Parathyroid adenoma (tissue), 2 donors: ENCODE measurements around the gene PRRC2B.
A peak's percentile ranks its signal among the peaks of the same experiment; 100 is the strongest.

Source experiments
- H2AFZ ChIP-seq: fragments of 300-600 bp; sonication (generic); one replicate; pipeline ENCODE4 v1.7.0; 2017; ENCODE audit warnings: antibody characterized with exemption, mild to moderate bottlenecking
- H3K27ac ChIP-seq: fragments of 300-600 bp; sonication (generic); one replicate; pipeline ENCODE4 v1.7.0; 2017
- H3K27me3 ChIP-seq: fragments of 300-600 bp; sonication (generic); one replicate; pipeline ENCODE4 v1.7.0; 2017; ENCODE audit warnings: low read length; ENCODE audit not compliant: control insufficient read depth, insufficient read depth
- H3K36me3 ChIP-seq: fragments of 300-600 bp; sonication (generic); one replicate; pipeline ENCODE4 v1.7.0; 2017; ENCODE audit warnings: low read length; ENCODE audit not compliant: control insufficient read depth, insufficient read depth
- H3K4me1 ChIP-seq: fragments of 300-600 bp; sonication (generic); one replicate; pipeline ENCODE4 v1.7.0; 2017; ENCODE audit warnings: control low read depth
- H3K4me2 ChIP-seq: fragments of 300-600 bp; sonication (generic); one replicate; pipeline ENCODE4 v1.7.0; 2017; ENCODE audit warnings: low read length
- H3K4me3 ChIP-seq: fragments of 300-600 bp; sonication (generic); one replicate; pipeline ENCODE4 v1.7.0; 2017; ENCODE audit warnings: low read depth, low read length
- H3K79me2 ChIP-seq: fragments of 300-600 bp; sonication (generic); one replicate; pipeline ENCODE4 v1.7.0; 2017; ENCODE audit warnings: control low read depth
- H3K9ac ChIP-seq: fragments of 300-600 bp; sonication (generic); one replicate; pipeline ENCODE4 v1.7.0; 2017; ENCODE audit warnings: mild to moderate bottlenecking
- H3K9me3 ChIP-seq: fragments of 300-600 bp; sonication (generic); one replicate; pipeline ENCODE4 v1.7.0; 2017; ENCODE audit warnings: low read length; ENCODE audit not compliant: control insufficient read depth
- CTCF ChIP-seq: fragments of 300-600 bp; sonication (generic); IDR thresholded peaks from one replicate; pipeline ENCODE4 v1.7.0; 2017; ENCODE audit warnings: antibody characterized with exemption, mild to moderate bottlenecking
- donor health status: primary hyperparathyroidism.

The PRRC2B gene

DNA sequence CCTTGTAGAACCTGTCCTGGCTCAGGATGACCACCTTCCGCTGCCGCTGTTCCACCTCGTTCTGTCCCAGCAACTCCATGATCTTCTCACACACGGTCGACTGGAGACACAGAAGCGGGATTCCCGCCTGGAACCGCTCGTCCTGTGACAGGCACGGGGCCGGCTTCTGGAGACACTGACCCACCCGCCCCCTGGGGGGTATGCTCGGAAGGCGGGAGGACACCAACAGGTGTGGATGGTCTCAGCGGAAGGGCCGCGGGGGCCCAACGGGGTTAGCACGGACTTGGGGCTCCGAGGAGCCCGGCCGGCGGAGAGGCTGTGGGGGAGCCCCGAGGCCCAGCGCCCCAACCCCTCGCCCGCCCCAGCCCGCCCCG, 136.6 kb downstream of the PRRC2B start:
- no peaks in the 10 kb centered on the region for H3K27me3 ChIP-seq
- TF ChIP-seq CTCF: no peak
- no peaks in the 10 kb centered on the region for H3K79me2 ChIP-seq
- peak overlapping the region; percentile 16 for H2AFZ ChIP-seq
- no peak overlapping the region for H3K9ac ChIP-seq
- H3K36me3 ChIP-seq: no peaks in the 10 kb centered on the region
- no peak overlapping the region for H3K27ac ChIP-seq
- H3K4me3 ChIP-seq: peak overlapping the region; percentile 70
- H3K4me2 ChIP-seq: peak overlapping the region; percentile 91
- H3K9me3 ChIP-seq: no peaks in the 10 kb centered on the region
- no peaks in the 10 kb centered on the region for H3K4me1 ChIP-seq

DNA sequence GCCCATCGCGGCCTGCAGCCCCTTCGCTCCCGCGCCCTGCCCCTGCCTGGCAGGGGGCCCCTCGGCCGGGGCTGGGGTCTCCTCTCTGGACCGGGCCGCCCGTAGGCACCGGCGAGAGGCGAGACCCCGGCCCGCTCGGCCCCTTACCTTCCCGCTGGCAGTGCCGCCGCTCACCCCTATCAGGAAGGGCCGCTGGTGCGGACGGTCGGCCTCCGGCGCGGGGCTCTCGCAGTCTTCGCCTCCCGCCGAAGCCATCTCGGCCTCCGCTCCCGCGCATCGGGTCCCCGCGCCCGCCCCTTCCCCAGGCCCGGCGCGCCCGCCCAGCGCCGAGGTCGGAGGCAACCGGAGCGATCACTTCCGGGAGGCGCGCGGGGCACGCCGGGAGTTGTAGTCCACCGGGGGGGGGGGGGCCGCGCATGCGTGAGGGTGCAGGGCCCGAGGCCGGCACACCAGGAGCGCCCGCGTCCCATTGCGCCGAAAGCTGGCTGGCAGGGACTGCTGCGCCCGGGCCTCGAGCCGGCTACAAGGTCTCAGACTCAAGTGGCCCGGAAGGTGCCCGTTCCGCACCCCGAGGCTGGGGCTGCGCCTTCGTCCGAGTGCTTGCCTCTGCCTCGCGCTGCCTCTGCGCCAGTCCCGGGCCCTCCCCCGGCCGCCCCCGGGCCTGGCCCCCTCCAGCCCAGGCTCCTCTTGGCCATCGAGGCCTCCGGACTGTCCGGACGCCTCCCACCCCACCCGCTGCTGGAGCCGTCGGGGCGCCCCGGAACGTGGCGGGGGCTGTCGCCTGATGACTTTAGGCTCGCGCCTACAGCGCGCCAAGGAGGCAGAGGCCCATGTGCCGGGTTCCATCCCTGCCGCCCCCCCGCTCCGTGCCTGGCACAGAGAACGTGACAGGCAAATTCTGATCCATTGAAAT, 137.3 kb downstream of the PRRC2B start, which contains the start of gene UCK1:
UCK1 (minus strand) TSS at position 344 of the 913 bp plus-strand sequence; CDS start at position 255, 89 bp downstream.
- Histone ChIP-seq H2AFZ (peak within 1 kb of the TSS; percentile 98), H3K9ac (peak within 1 kb of the TSS; percentile 72), H3K27ac (no peak within 1 kb of the TSS), H3K79me2 (no peaks in the 10 kb centered on the region), H3K4me3 (peak within 1 kb of the TSS; percentile 70), H3K9me3 (no peaks in the 10 kb centered on the region), H3K27me3 (no peaks in the 10 kb centered on the region), H3K4me1 (no peaks in the 10 kb centered on the region), H3K36me3 (no peaks in the 10 kb centered on the region), H3K4me2 (peak within 1 kb of the TSS; percentile 91)
- TF ChIP-seq CTCF: no peak

DNA sequence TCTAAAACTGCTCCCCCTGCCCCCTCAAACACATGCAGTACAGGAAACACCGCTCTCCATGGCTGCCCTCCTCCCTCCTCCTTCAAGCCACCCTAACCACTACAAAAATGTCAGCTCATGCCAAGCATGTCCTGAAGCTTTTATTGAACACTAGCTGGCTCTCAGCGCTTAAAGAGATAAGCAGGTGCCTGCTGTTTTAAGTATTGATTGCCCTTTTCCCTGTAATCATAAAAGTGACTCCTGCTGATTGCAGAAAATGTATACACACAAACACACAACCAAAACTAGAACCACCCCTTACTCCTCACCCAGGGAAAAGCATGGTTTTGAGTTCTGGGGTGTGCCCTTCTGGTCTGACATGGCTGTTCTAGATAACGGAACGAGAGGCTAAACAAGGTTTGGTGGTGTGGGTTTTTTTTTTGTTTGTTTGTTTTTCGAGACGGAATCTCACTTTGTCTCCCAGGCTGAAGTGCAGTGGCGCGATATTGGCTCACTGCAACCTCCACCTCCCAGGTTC, 140.9 kb downstream of the PRRC2B start:
- Histone ChIP-seq H3K9me3 (no peaks in the 10 kb centered on the region), H3K79me2 (no peaks in the 10 kb centered on the region), H3K4me1 (no peaks in the 10 kb centered on the region), H3K4me2 (no peak overlapping the region), H3K27me3 (no peaks in the 10 kb centered on the region), H3K4me3 (no peak overlapping the region), H2AFZ (no peak overlapping the region), H3K27ac (no peak overlapping the region), H3K36me3 (no peaks in the 10 kb centered on the region), H3K9ac (no peak overlapping the region)
- no peak for TF ChIP-seq CTCF

GRCh38 chr9:131537946-131538345, 144.1 kb downstream of the PRRC2B start:
- Histone ChIP-seq H3K4me3 (no peak overlapping the region), H3K27ac (no peak overlapping the region), H3K4me2 (no peak overlapping the region), H3K9ac (no peak overlapping the region), H3K9me3 (no peaks in the 10 kb centered on the region), H3K27me3 (no peaks in the 10 kb centered on the region), H3K4me1 (no peaks in the 10 kb centered on the region), H3K79me2 (no peaks in the 10 kb centered on the region), H3K36me3 (no peaks in the 10 kb centered on the region), H2AFZ (no peak overlapping the region)
- TF ChIP-seq CTCF: no peak
